Suppressor macrophage (primary cell): ENCODE results near the gene HSPBP1.
"Not testable (repeated sequence)": the region's sequence is repeated elsewhere in the genome, so short reads cannot be mapped to it uniquely, and the experiment has no call there.

Experiments used
- DNase-seq, 4 experiments: peaks; one replicate each; pipeline ENCODE4 v3.0.0-alpha.2; 2020 to 2022

HSPBP1 gene

GRCh38 chr19:55231391-55232285 lies 48.3 kb downstream of the HSPBP1 start:
- DNase-seq = no peak

- no peak for DNase-seq
Measured at GRCh38 chr19:55230780-55231179, 49.1 kb downstream of the HSPBP1 start.

GRCh38 chr19:55230329-55230728 lies 49.6 kb downstream of the HSPBP1 start:
- DNase-seq = no peak

GRCh38 chr19:55229789-55230182 lies 50.1 kb downstream of the HSPBP1 start:
- DNase-seq = no peak

GRCh38 chr19:55229145-55229788 lies 50.6 kb downstream of the HSPBP1 start:
- no peak for DNase-seq

GRCh38 chr19:55228403-55229031 lies 51.4 kb downstream of the HSPBP1 start, which contains the start of gene TMEM86B:
Gene TMEM86B, minus strand, starts transcription at chr19:55228763. Its CDS starts 22 bp downstream, at chr19:55228741.
- DNase-seq = no peak

- DNase-seq = no peak
Measured at GRCh38 chr19:55228015-55228391, 51.9 kb downstream of the HSPBP1 start.

GRCh38 chr19:55227241-55228014 lies 52.5 kb downstream of the HSPBP1 start:
- DNase-seq = no peak

GRCh38 chr19:55226788-55227187 lies 53.1 kb downstream of the HSPBP1 start:
- DNase-seq = no peak

- no peak for DNase-seq
Measured at GRCh38 chr19:55226273-55226672, 53.6 kb downstream of the HSPBP1 start.

GRCh38 chr19:55225415-55225958 lies 54.4 kb downstream of the HSPBP1 start:
- DNase-seq = no peak

- not testable (repeated sequence) for DNase-seq
Measured at GRCh38 chr19:55224679-55225414, 55.1 kb downstream of the HSPBP1 start.

- no peak for DNase-seq
Measured at GRCh38 chr19:55224038-55224665, 55.8 kb downstream of the HSPBP1 start.

GRCh38 chr19:55223291-55224037 lies 56.4 kb downstream of the HSPBP1 start:
- DNase-seq = no peak

GRCh38 chr19:55220525-55220924 lies 59.4 kb downstream of the HSPBP1 start:
- DNase-seq = no peak

GRCh38 chr19:55216461-55217198 lies 63.3 kb downstream of the HSPBP1 start:
- peak; percentile 91 to 96 (median 96) for DNase-seq

GRCh38 chr19:55213547-55213946 lies 66.4 kb downstream of the HSPBP1 start:
- DNase-seq = no peak

- peak; percentile 45 to 73 (median 62) for DNase-seq
Measured at GRCh38 chr19:55212447-55212846, 67.5 kb downstream of the HSPBP1 start.
